ENCODE results near the gene ATAD2B. TPM values are rescaled to one million over a fixed set of nuclear protein-coding genes. Genes with fewer than 3 reads are reported as not detected.
A peak's percentile ranks its signal among the peaks of the same experiment; 100 is the strongest.

ATAD2B gene
- total and polyA plus RNA-seq, 2 of the 8 experiments (the other 6 are each of a cell fraction or from before 2014, with no cell fraction given) = 3.4 to 16.1 TPM

DNA sequence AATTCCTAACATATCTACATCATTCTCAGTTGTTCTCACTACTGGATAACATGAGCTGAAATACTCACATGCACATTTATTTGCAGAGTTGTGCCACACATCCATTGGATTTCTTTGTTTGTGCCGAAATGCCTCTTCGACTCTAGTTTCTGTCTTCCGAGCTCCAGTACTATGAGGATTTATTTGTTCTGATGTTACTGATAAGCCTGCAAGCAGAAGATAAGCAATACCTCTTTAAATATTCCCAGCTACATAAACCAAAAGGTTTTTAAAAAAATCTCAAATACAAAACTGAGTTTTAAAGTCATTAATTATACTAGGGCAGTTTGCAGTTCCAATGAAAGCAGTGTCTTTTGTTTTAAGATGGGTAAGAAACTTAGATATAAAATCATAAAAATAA, 164.8 kb downstream of the ATAD2B start:
- no peak overlapping the region for H3K23ac ChIP-seq (ENCODE audit: insufficient read length)
- H3K56ac ChIP-seq (replicated peaks; ENCODE audit: insufficient read length, low read depth, low read length) = no peak overlapping the region
- no peak overlapping the region for H3K14ac ChIP-seq (ENCODE audit: insufficient read length)
- H2BK5ac ChIP-seq (ENCODE audit: low read depth, low read length) = no peak overlapping the region
- ChIA-PET POLR2A (ENCODE audit: partially characterized antibody) (no interaction called here), CTCF (ENCODE audit: partially characterized antibody) (interaction anchor here (0.6 to 0.7 kb wide), 2 partner anchors 41 to 88 kb away, joined by 3 read pairs; no protein-coding TSS in a partner anchor)
- no peak overlapping the region for H2BK12ac ChIP-seq (ENCODE audit: low read depth, low read length)
- H3K23me2 ChIP-seq (ENCODE audit: low read depth, low read length) = no peaks in the 10 kb centered on the region
- no peak overlapping the region for H2AK5ac ChIP-seq (ENCODE audit: low read depth, low read length)
- H2BK15ac ChIP-seq (ENCODE audit: low read length) = no peak overlapping the region
- FAIRE-seq (no peak), DNase-seq (ENCODE audit: low read depth in 1 of 2, low spot score in 2 of 2) (no peak)
- H3K18ac ChIP-seq (ENCODE audit: extremely low read depth, low read length) = no peak overlapping the region
- H4K5ac ChIP-seq (ENCODE audit: insufficient read length, low read depth, low read length) = no peak overlapping the region
- no peak overlapping the region for H4K91ac ChIP-seq (replicated peaks; ENCODE audit: insufficient read length, low read length)
- H3K4me3 ChIP-seq (ENCODE audit: extremely low read depth in 1 of 4, insufficient read depth in 2 of 4, low read depth in 3 of 4, low read length in 4 of 4) = no peak overlapping the region
- H3K79me2 ChIP-seq (ENCODE audit: control insufficient read depth in 1 of 2, insufficient read depth in 2 of 2, low read length in 2 of 2) = no peaks in the 10 kb centered on the region
- H3K4me1 ChIP-seq (replicated peaks in 1 of 4; ENCODE audit: control insufficient read depth in 3 of 4, insufficient read depth in 4 of 4, low read length in 3 of 4) = no peaks in the 10 kb centered on the region
- H2AFZ ChIP-seq (ENCODE audit: low read length) = no peak overlapping the region
- WGBS, 2 experiments (ENCODE audit: extremely low coverage in 1 of 2, insufficient coverage in 1 of 2, insufficient read length in 1 of 2, insufficient replicate concordance in 2 of 2, low coverage in 1 of 2, low lambda C conversion rate in 2 of 2, missing lambda C conversion rate in 1 of 2) = 96% methylated on average over 3 of the region's 3 CpGs; no CpG with 5 or more reads in 1 of the 2 experiments
- H3K27ac ChIP-seq (ENCODE audit: low read depth, low read length) = no peak overlapping the region
- H2BK20ac ChIP-seq (ENCODE audit: low read length) = no peak overlapping the region
- no peak overlapping the region for H4K8ac ChIP-seq (ENCODE audit: extremely low read depth, insufficient read depth, low read length)
- no peak for TF ChIP-seq TCF12 (IDR thresholded peaks at IDR 0.05; ENCODE audit: low read depth, low read length)
- H3K9ac ChIP-seq (replicated peaks in 1 of 4; ENCODE audit: extremely low read depth in 1 of 4, low read depth in 3 of 4, low read length in 3 of 4) = peak overlapping the region in 1 of 4 experiments; percentile 8; a peak in 1 of 7 replicates
- H3K36me3 ChIP-seq (ENCODE audit: control insufficient read depth in 2 of 4, insufficient read depth in 4 of 4, low read length in 3 of 4) = peaks cover 0 to 9% (median under 1%) of the 10 kb centered on the region in 4 experiments; a peak in 6 of 8 replicates
- H3K4me2 ChIP-seq (ENCODE audit: insufficient read depth in 1 of 2, low read depth in 2 of 2, low read length in 2 of 2) = no peak overlapping the region
- no peak overlapping the region for H2BK120ac ChIP-seq (replicated peaks; ENCODE audit: low read depth, low read length)
- H3K9me3 ChIP-seq (ENCODE audit: insufficient read depth in 2 of 2, low read depth in 1 of 2, low read length in 1 of 2) = no peaks in the 10 kb centered on the region
- H4K20me1 ChIP-seq (replicated peaks in 1 of 2; ENCODE audit: control insufficient read depth in 1 of 2, insufficient read depth in 2 of 2, low read length in 2 of 2) = no peaks in the 10 kb centered on the region
- no peaks in the 10 kb centered on the region for H3K79me1 ChIP-seq (ENCODE audit: low read depth, low read length)
- H3K27me3 ChIP-seq (replicated peaks in 1 of 4; ENCODE audit: control insufficient read depth in 3 of 4, extremely low read depth in 1 of 4, insufficient read depth in 3 of 4, low read length in 3 of 4) = no peaks in the 10 kb centered on the region
- H3K4ac ChIP-seq (replicated peaks; ENCODE audit: insufficient read length, low read depth, low read length) = no peak overlapping the region

Data from H1 (cell line).